Uterus (tissue), 4 donors: ENCODE results near the gene LASP1. TPM values are rescaled to one million over a fixed set of nuclear protein-coding genes. Genes with fewer than 3 reads are reported as not detected.

Experiments used
- DNase-seq, 2 donors: peaks; one replicate each; pipeline ENCODE4 v3.0.0-alpha.2; 2019 to 2020
- H3K27ac ChIP-seq, 2 donors: fragments of 200-600 bp; sonication (generic); 1 replicate in 1 of 2; 2 replicates in 1 of 2; pipeline ENCODE4 v1.5.1; 2016 to 2018
- H3K27me3 ChIP-seq, 2 donors: fragments of 200-600 bp; sonication (generic); one replicate each; pipeline ENCODE4 v1.5.1; 2018 to 2019; ENCODE audit warnings: control low read depth in 1 of 2
- H3K36me3 ChIP-seq, 2 donors: fragments of 200-600 bp; sonication (generic); one replicate each; pipeline ENCODE4 v1.5.1; 2019; ENCODE audit warnings: control low read depth in 1 of 2
- H3K4me1 ChIP-seq, 2 donors: fragments of 200-600 bp; sonication (generic); one replicate each; pipeline ENCODE4 v1.5.1; 2018 to 2019; ENCODE audit warnings: control low read depth in 1 of 2
- H3K4me3 ChIP-seq, 2 donors: fragments of 200-600 bp; sonication (generic); 1 replicate in 1 of 2; 2 replicates in 1 of 2; pipeline ENCODE4 v1.5.1; 2018 to 2019; ENCODE audit warnings: mild to moderate bottlenecking in 1 of 2
- H3K9me3 ChIP-seq, 2 donors: fragments of 200-600 bp; sonication (generic); one replicate each; pipeline ENCODE4 v1.5.1; 2019; ENCODE audit warnings: control low read depth in 1 of 2
- POLR2A ChIP-seq, 2 donors: fragments of 450-650 bp; IDR thresholded peaks; one replicate each; pipeline ENCODE4 v1.6.1; 2016; ENCODE audit warnings: antibody characterized with exemption in 2 of 2, mild to moderate bottlenecking in 1 of 2, moderate library complexity in 1 of 2
- intact Hi-C: fragments of 100-400 bp; cut with DNase I; formaldehyde crosslinking; loops from one replicate; pipeline ENCODE4 v1.15.1; 2023; ENCODE audit warnings: low total_unique reads
- microRNA-seq: library from miRNA; unstranded; fragments of <30 nt; microRNA quantifications from one replicate; pipeline ENCODE4, GENCODE V29; 2016; ENCODE audit warnings: borderline microRNAs expressed, borderline replicate concordance
- small RNA-seq: library from RNA; depleted of rRNA; stranded (forward); fragments of <200 nt; gene quantifications from one replicate; pipeline ENCODE3, GENCODE V24; 2016
- total RNA-seq, 4 donors: library from RNA; depleted of rRNA in 3 of 4; stranded (reverse); fragments of >200 nt in 3 of 4; gene quantifications; one replicate each; pipeline versions ENCODE4 v1.1.0 to v1.2.4, GENCODE V29; 2014 to 2023
- TF ChIP-seq, protein P1 (sequence below), 4 experiments: fragments of 200-600 bp in 2 of 4; fragments of 450-650 bp in 2 of 4; sonication (generic) in 2 of 4; IDR thresholded peaks; one replicate each; pipeline ENCODE4 v1.5.1; 2016 to 2019; ENCODE audit warnings: antibody characterized with exemption in 4 of 4, mild to moderate bottlenecking in 2 of 4, moderate library complexity in 1 of 4
- donor health status: DM: yes; HTN: yes; CAD: no.

LASP1 gene
- total RNA-seq, 4 donors from 2014 or later: 21.2 to 119 (median 58.2) TPM

DNA sequence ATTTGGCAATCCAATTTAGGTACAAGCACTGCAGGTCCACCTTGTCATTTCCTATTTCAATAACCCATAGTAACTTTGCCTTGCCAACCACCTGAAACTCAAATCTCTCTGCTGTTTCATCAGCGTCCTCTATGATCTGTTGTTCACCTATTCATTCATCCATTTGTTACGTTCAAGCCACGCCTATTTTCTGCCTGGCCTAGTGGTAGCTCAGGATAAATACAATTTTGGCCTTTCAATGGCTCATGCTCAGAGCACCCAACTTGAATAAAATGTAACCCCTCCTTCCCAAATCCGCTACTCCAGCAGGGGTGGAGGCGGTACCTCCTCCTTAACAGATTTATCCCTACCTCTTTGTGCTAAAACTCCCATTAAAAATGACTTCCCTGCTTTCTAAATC lies 100.9 kb downstream of the LASP1 start:
- intact Hi-C loops: no loop called here
- H3K27ac ChIP-seq: no peak overlapping the region
- no peaks in the 10 kb centered on the region for H3K9me3 ChIP-seq
- H3K27me3 ChIP-seq: no peaks in the 10 kb centered on the region
- DNase-seq: no peak
- no peak overlapping the region for H3K4me3 ChIP-seq
- no peaks in the 10 kb centered on the region for H3K36me3 ChIP-seq
- no peak for TF ChIP-seq POLR2A (IDR thresholded peaks at IDR 0.05)
- TF ChIP-seq, protein P1, sequence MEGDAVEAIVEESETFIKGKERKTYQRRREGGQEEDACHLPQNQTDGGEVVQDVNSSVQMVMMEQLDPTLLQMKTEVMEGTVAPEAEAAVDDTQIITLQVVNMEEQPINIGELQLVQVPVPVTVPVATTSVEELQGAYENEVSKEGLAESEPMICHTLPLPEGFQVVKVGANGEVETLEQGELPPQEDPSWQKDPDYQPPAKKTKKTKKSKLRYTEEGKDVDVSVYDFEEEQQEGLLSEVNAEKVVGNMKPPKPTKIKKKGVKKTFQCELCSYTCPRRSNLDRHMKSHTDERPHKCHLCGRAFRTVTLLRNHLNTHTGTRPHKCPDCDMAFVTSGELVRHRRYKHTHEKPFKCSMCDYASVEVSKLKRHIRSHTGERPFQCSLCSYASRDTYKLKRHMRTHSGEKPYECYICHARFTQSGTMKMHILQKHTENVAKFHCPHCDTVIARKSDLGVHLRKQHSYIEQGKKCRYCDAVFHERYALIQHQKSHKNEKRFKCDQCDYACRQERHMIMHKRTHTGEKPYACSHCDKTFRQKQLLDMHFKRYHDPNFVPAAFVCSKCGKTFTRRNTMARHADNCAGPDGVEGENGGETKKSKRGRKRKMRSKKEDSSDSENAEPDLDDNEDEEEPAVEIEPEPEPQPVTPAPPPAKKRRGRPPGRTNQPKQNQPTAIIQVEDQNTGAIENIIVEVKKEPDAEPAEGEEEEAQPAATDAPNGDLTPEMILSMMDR (IDR thresholded peaks at IDR 0.05): no peak
- H3K4me1 ChIP-seq: no peaks in the 10 kb centered on the region

Small RNAs within 50 kb of the gene (microRNA-seq; reads per million reads assigned to microRNA genes)
- gene MIR4727 (not detected), gene MIR6779 (not detected)

Small RNAs within 50 kb of the gene (small RNA-seq; reads per million reads assigned to genes)
- not detected for gene MIR4727
- not detected for gene MIR6779
- not detected for gene SNORA21
- gene SNORA21B: not detected

Other genes starting within 250 kb of the LASP1 start
- 1 to 10 TPM in 2 of 4 donors, under 1 TPM in 1, not detected in 1; under 0.01 to 1.1 (median 1.0) TPM for gene EPOP, start 195.1 kb upstream of the LASP1 start, total RNA-seq
- gene MLLT6, start 164.8 kb upstream of the LASP1 start, total RNA-seq: 100 to 1,000 TPM in 1 of 4 donors, 10 to 100 TPM in 3; 32.3 to 218 (median 60.3) TPM
- gene CISD3, start 139.7 kb upstream of the LASP1 start, total RNA-seq: 10 to 100 TPM in 1 of 4 donors, 1 to 10 TPM in 2, under 1 TPM in 1; 0.26 to 22.0 (median 2.9) TPM
- 10 to 100 TPM in 2 of 4 donors, 1 to 10 TPM in 2; 5.5 to 81.8 (median 16.2) TPM for gene PCGF2, start 121.7 kb upstream of the LASP1 start, total RNA-seq
- 100 to 1,000 TPM in 2 of 4 donors, 10 to 100 TPM in 2; 91.6 to 285 (median 101) TPM for gene PSMB3, start 117.3 kb upstream of the LASP1 start, total RNA-seq
- gene PIP4K2B, start 70.5 kb upstream of the LASP1 start, total RNA-seq: 10 to 100 TPM; 23.2 to 89.5 (median 42.3) TPM
- gene CWC25, start 44.7 kb upstream of the LASP1 start, total RNA-seq: 10 to 100 TPM in 3 of 4 donors, 1 to 10 TPM in 1; 9.1 to 26.2 (median 18.1) TPM
- 1,000 to 10,000 TPM; 1,418 to 5,044 (median 2,630) TPM for gene RPL23, start 16.3 kb upstream of the LASP1 start, total RNA-seq
- under 1 TPM in 1 of 4 donors, not detected in 3; 0.14 TPM for gene FBXO47, start 97.3 kb downstream of the LASP1 start, total RNA-seq